DOHH2 (cell line): Measurements from ENCODE around the gene ZKSCAN3.
"Not testable (repeated sequence)": the region's sequence is repeated elsewhere in the genome, so short reads cannot be mapped to it uniquely, and the experiment has no call there.

Experiments
- H3F3A ChIP-seq: fragments of 200-600 bp; sonication (generic), shearing (Covaris generic); 2 replicates; pipeline ENCODE4 v1.6.0; 2016; ENCODE audit warnings: antibody characterized with exemption, mild to moderate bottlenecking; ENCODE audit not compliant: control insufficient read depth, insufficient read depth
- H3K27ac ChIP-seq: fragments of 200-600 bp; sonication (generic); 2 replicates; pipeline ENCODE4 v1.5.1; 2014; ENCODE audit warnings: low read depth, mild to moderate bottlenecking, low read length, moderate library complexity
- H3K27me3 ChIP-seq: fragments of 200-600 bp; sonication (generic); 2 replicates; pipeline ENCODE4 v1.6.1; 2014; ENCODE audit warnings: mild to moderate bottlenecking, low read length, mixed read lengths; ENCODE audit not compliant: control insufficient read depth
- H3K36me3 ChIP-seq: fragments of 200-600 bp; sonication (generic); 2 replicates; pipeline ENCODE4 v1.6.1; 2014; ENCODE audit warnings: mild to moderate bottlenecking, low read length, moderate library complexity, mixed read lengths; ENCODE audit not compliant: control insufficient read depth
- H3K4me1 ChIP-seq: fragments of 200-600 bp; sonication (generic); 2 replicates; pipeline ENCODE4 v1.6.1; 2014; ENCODE audit warnings: mild to moderate bottlenecking, low read length, mixed read lengths; ENCODE audit not compliant: control insufficient read depth
- H3K4me2 ChIP-seq: fragments of 200-600 bp; sonication (generic); 2 replicates; pipeline ENCODE4 v1.6.0; 2014; ENCODE audit warnings: mild to moderate bottlenecking, low read length, moderate library complexity
- H3K4me3 ChIP-seq: fragments of 200-600 bp; sonication (generic); 2 replicates; pipeline ENCODE4 v1.5.1; 2014; ENCODE audit warnings: mild to moderate bottlenecking, low read length, mixed read lengths
- H3K79me2 ChIP-seq: fragments of 200-600 bp; sonication (generic); 2 replicates; pipeline ENCODE4 v1.6.1; 2014; ENCODE audit warnings: mild to moderate bottlenecking, low read length, mixed read lengths; ENCODE audit not compliant: control insufficient read depth
- H3K9me2 ChIP-seq: fragments of 200-600 bp; sonication (generic); replicated peaks from 2 replicates; pipeline ENCODE4 v1.6.1; 2014; ENCODE audit warnings: mild to moderate bottlenecking, low read length, mixed read lengths; ENCODE audit not compliant: control insufficient read depth
- H3K9me3 ChIP-seq: fragments of 200-600 bp; sonication (generic); 2 replicates; pipeline ENCODE4 v1.6.1; 2014; ENCODE audit warnings: antibody characterized with exemption, low read length, mixed read lengths; ENCODE audit not compliant: control insufficient read depth, insufficient read depth
- H4K20me1 ChIP-seq: fragments of 200-600 bp; sonication (generic); 2 replicates; pipeline ENCODE4 v1.6.0; 2014; ENCODE audit warnings: low read depth, mild to moderate bottlenecking, antibody characterized with exemption, low read length, moderate library complexity; ENCODE audit not compliant: control insufficient read depth, insufficient read depth
- CTCF ChIP-seq: fragments of 200-600 bp; sonication (generic); IDR thresholded peaks from one replicate; pipeline ENCODE4 v1.5.1; 2014; ENCODE audit warnings: antibody characterized with exemption, mild to moderate bottlenecking, low read depth, low read length; ENCODE audit not compliant: poor library complexity, severe bottlenecking
- EZH2phosphoT487 ChIP-seq: fragments of 200-600 bp; sonication (generic); IDR thresholded peaks from 2 replicates; pipeline ENCODE4 v1.6.1; 2017; ENCODE audit warnings: borderline replicate concordance, mild to moderate bottlenecking, antibody characterized with exemption, low read length, moderate library complexity, mixed read lengths

ZKSCAN3 gene

GRCh38 chr6:28401172-28401571 is 51.4 kb downstream of the ZKSCAN3 start:
- H3K79me2 ChIP-seq, result peaks cover 28% of the 10 kb centered on the region
- peaks cover 25% of the 10 kb centered on the region for H3K4me1 ChIP-seq
- no peak overlapping the region for H3K4me3 ChIP-seq
- H3K27ac ChIP-seq, result no peak overlapping the region
- no peak overlapping the region for H3K4me2 ChIP-seq
- H4K20me1 ChIP-seq, result no peaks in the 10 kb centered on the region
- no peaks in the 10 kb centered on the region for H3K27me3 ChIP-seq
- 0 out of 2 replicates have a peak, but pooled peaks cover 3% of the 10 kb centered on the region for H3K9me3 ChIP-seq
- H3K36me3 ChIP-seq, result peaks cover 13% of the 10 kb centered on the region
- no peak for TF ChIP-seq CTCF
- TF ChIP-seq EZH2phosphoT487, result no peak
- no peaks in the 10 kb centered on the region for H3F3A ChIP-seq
- H3K9me2 ChIP-seq, result no peaks in the 10 kb centered on the region

- H3K27ac ChIP-seq, result no peak overlapping the region
- H3K9me2 ChIP-seq, result no peaks in the 10 kb centered on the region
- peaks cover 25% of the 10 kb centered on the region for H3K4me1 ChIP-seq
- no peak overlapping the region for H3K4me2 ChIP-seq
- TF ChIP-seq CTCF (no peak), EZH2phosphoT487 (no peak)
- no peak overlapping the region for H3K4me3 ChIP-seq
- no peaks in the 10 kb centered on the region for H3K27me3 ChIP-seq
- H4K20me1 ChIP-seq, result no peaks in the 10 kb centered on the region
- 0 out of 2 replicates have a peak, but pooled peaks cover 3% of the 10 kb centered on the region for H3K9me3 ChIP-seq
- H3K79me2 ChIP-seq, result peaks cover 19% of the 10 kb centered on the region
- no peaks in the 10 kb centered on the region for H3F3A ChIP-seq
- H3K36me3 ChIP-seq, result peaks cover 9% of the 10 kb centered on the region
Measured at GRCh38 chr6:28402197-28402596, 52.5 kb downstream of the ZKSCAN3 start.

GRCh38 chr6:28403923-28404322 is 54.2 kb downstream of the ZKSCAN3 start:
- H3K4me2 ChIP-seq, H3K4me3 ChIP-seq, H3K36me3 ChIP-seq, H3K27me3 ChIP-seq, H4K20me1 ChIP-seq, H3K27ac ChIP-seq, H3K79me2 ChIP-seq, H3F3A ChIP-seq, H3K9me2 ChIP-seq, H3K9me3 ChIP-seq: not testable (repeated sequence)
- peaks cover 14% of the 10 kb centered on the region for H3K4me1 ChIP-seq

GRCh38 chr6:28407401-28407800 is 57.7 kb downstream of the ZKSCAN3 start:
- no peaks in the 10 kb centered on the region for H4K20me1 ChIP-seq
- H3K4me3 ChIP-seq, result no peak overlapping the region
- H3K36me3 ChIP-seq, result no peaks in the 10 kb centered on the region
- no peaks in the 10 kb centered on the region for H3F3A ChIP-seq
- TF ChIP-seq CTCF (no peak), EZH2phosphoT487 (no peak)
- H3K79me2 ChIP-seq, result no peaks in the 10 kb centered on the region
- H3K9me3 ChIP-seq, result no peaks in the 10 kb centered on the region
- no peaks in the 10 kb centered on the region for H3K4me1 ChIP-seq
- no peak overlapping the region for H3K4me2 ChIP-seq
- no peaks in the 10 kb centered on the region for H3K27me3 ChIP-seq
- no peak overlapping the region for H3K27ac ChIP-seq
- H3K9me2 ChIP-seq, result no peaks in the 10 kb centered on the region
